ENCODE measurements around the gene IKBKE.

Gene IKBKE

GRCh38 chr1:206469933-206470691 lies at the start of gene IKBKE:
IKBKE (plus strand) TSS chr1:206470476; CDS start chr1:206473228, 2,752 bp downstream.
- DNase-seq = peak; percentile 25

GRCh38 chr1:206421616-206422340 lies 48.5 kb upstream of the IKBKE start:
- no peak for DNase-seq

GRCh38 chr1:206422525-206422924 lies 47.8 kb upstream of the IKBKE start:
- DNase-seq = no peak

- no peak for DNase-seq
These were observed 43.0 kb upstream of the IKBKE start for GRCh38 chr1:206427291-206427690.

- DNase-seq = no peak
These were observed 40.9 kb upstream of the IKBKE start for GRCh38 chr1:206429421-206429820.

- DNase-seq = no peak
These were observed 40.0 kb upstream of the IKBKE start for GRCh38 chr1:206430031-206430983.

GRCh38 chr1:206435445-206435844 lies 34.8 kb upstream of the IKBKE start:
- DNase-seq = no peak

GRCh38 chr1:206438554-206438953 lies 31.7 kb upstream of the IKBKE start:
- DNase-seq = no peak

- DNase-seq = no peak
These were observed 31.1 kb upstream of the IKBKE start for GRCh38 chr1:206439205-206439604.

- DNase-seq = no peak
These were observed 28.8 kb upstream of the IKBKE start for GRCh38 chr1:206441336-206441967.

- no peak for DNase-seq
These were observed 28.2 kb upstream of the IKBKE start for GRCh38 chr1:206442101-206442500.

GRCh38 chr1:206445116-206445515 lies 25.2 kb upstream of the IKBKE start:
- no peak for DNase-seq

GRCh38 chr1:206445911-206446356 lies 24.3 kb upstream of the IKBKE start:
- no peak for DNase-seq

GRCh38 chr1:206446688-206447421 lies 23.4 kb upstream of the IKBKE start:
- no peak for DNase-seq

- no peak for DNase-seq
These were observed 22.9 kb upstream of the IKBKE start for GRCh38 chr1:206447422-206447765.

GRCh38 chr1:206447792-206448191 lies 22.5 kb upstream of the IKBKE start:
- no peak for DNase-seq

GRCh38 chr1:206448471-206448870 lies 21.8 kb upstream of the IKBKE start:
- no peak for DNase-seq

GRCh38 chr1:206449565-206449964 lies 20.7 kb upstream of the IKBKE start:
- no peak for DNase-seq

- no peak for DNase-seq
These were observed 20.0 kb upstream of the IKBKE start for GRCh38 chr1:206450281-206450680.

GRCh38 chr1:206451134-206451686 lies 19.1 kb upstream of the IKBKE start:
- no peak for DNase-seq

GRCh38 chr1:206453111-206453510 lies 17.2 kb upstream of the IKBKE start:
- DNase-seq = no peak

GRCh38 chr1:206455289-206455665 lies 15.0 kb upstream of the IKBKE start:
- no peak for DNase-seq

All from NCI-H774 (cell line).